Mesendoderm (in vitro differentiated cells): ENCODE results near the gene UACA.

Source experiments
- DNase-seq: peaks from one replicate; pipeline ENCODE4 v3.0.0; 2013
- H2AK5ac ChIP-seq: 2 replicates; pipeline ENCODE4 v1.6.1; 2013; ENCODE audit warnings: low read length, inconsistent platforms
- H2BK120ac ChIP-seq: 2 replicates; pipeline ENCODE4 v1.6.1; 2013; ENCODE audit warnings: low read depth, mild to moderate bottlenecking, low read length, moderate library complexity, mixed read lengths
- H2BK15ac ChIP-seq: replicated peaks from 2 replicates; pipeline ENCODE4 v1.6.1; 2013; ENCODE audit warnings: low read depth, mild to moderate bottlenecking, moderate library complexity
- H2BK5ac ChIP-seq: 2 replicates; pipeline ENCODE4 v1.6.1; 2013; ENCODE audit warnings: low read length, inconsistent platforms
- H3K18ac ChIP-seq: 2 replicates; pipeline ENCODE4 v1.6.1; 2013; ENCODE audit warnings: mild to moderate bottlenecking, low read length, mixed read lengths
- H3K23ac ChIP-seq: one replicate; pipeline ENCODE4 v1.6.1; 2013; ENCODE audit warnings: low read length
- H3K27ac ChIP-seq: 2 replicates; pipeline ENCODE4 v1.5.1; 2013; ENCODE audit warnings: low read depth, mild to moderate bottlenecking, inconsistent platforms, low read length, moderate library complexity
- H3K27me3 ChIP-seq: 2 replicates; pipeline ENCODE4 v1.6.1; 2013; ENCODE audit warnings: low read length, control low read depth, mild to moderate bottlenecking, inconsistent platforms; ENCODE audit not compliant: insufficient read depth, poor library complexity
- H3K36me3 ChIP-seq: 2 replicates; pipeline ENCODE4 v1.6.1; 2013; ENCODE audit warnings: low read length, inconsistent platforms; ENCODE audit not compliant: control insufficient read depth, insufficient read depth
- H3K4ac ChIP-seq: one replicate; pipeline ENCODE4 v1.6.1; 2013; ENCODE audit warnings: low read depth, mild to moderate bottlenecking, low read length, moderate library complexity
- H3K4me1 ChIP-seq: 2 replicates; pipeline ENCODE4 v1.6.1; 2013; ENCODE audit warnings: low read depth, low read length, inconsistent platforms; ENCODE audit not compliant: control insufficient read depth
- H3K4me2 ChIP-seq: 2 replicates; pipeline ENCODE4 v1.6.1; 2013; ENCODE audit warnings: low read length
- H3K4me3 ChIP-seq: 2 replicates; pipeline ENCODE4 v1.5.1; 2013; ENCODE audit warnings: mild to moderate bottlenecking, low read length
- H3K56ac ChIP-seq: one replicate; pipeline ENCODE4 v1.6.1; 2013; ENCODE audit warnings: low read length
- H3K79me1 ChIP-seq: 2 replicates; pipeline ENCODE4 v1.6.1; 2013; ENCODE audit warnings: low read length, inconsistent platforms
- H3K79me2 ChIP-seq: 2 replicates; pipeline ENCODE4 v1.6.1; 2013; ENCODE audit warnings: mild to moderate bottlenecking, low read length; ENCODE audit not compliant: control insufficient read depth, insufficient read depth
- H3K9ac ChIP-seq: 2 replicates; pipeline ENCODE4 v1.6.1; 2013; ENCODE audit warnings: low read length, inconsistent platforms
- H4K5ac ChIP-seq: one replicate; pipeline ENCODE4 v1.6.1; 2013; ENCODE audit warnings: low read length
- H4K8ac ChIP-seq: one replicate; pipeline ENCODE4 v1.6.1; 2013; ENCODE audit warnings: low read depth, mild to moderate bottlenecking, control low read depth, low read length, moderate library complexity
- WGBS: extraction: QIAGEN DNeasy Blood & Tissue Kit; methylation state at CpG from one replicate; pipeline ENCODE4 v1.1.7; 2013; ENCODE audit warnings: low lambda C conversion rate, missing lambda C conversion rate; ENCODE audit not compliant: insufficient coverage; ENCODE audit errors: extremely low coverage; 5-methylcytosine and 5-hydroxymethylcytosine counted together

The UACA gene

DNA sequence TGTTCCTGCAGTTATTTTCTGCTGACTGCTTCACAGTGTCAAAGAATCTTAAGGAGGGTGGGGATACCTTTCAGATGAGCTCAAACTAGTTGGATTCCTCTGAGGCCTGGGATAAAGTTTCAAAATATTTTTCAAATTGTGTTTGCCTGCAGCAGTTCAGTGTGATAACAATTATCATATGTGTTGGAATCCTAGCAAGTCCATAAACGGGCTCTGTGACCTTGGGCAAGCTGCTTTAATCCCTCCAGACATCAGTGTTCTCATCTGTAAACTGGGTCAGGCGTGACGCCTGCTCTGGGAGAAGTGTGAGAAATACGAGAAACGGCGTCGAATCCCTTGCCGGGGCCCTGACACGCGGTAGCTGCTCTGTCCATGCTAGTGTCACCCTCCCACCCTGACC is 153.5 kb downstream of the UACA start:
- Histone ChIP-seq H3K36me3 (no peaks in the 10 kb centered on the region), H3K4me2 (no peak overlapping the region), H3K79me2 (no peaks in the 10 kb centered on the region), H4K5ac (no peak overlapping the region), H3K4me1 (no peaks in the 10 kb centered on the region), H3K18ac (no peak overlapping the region), H3K4me3 (no peak overlapping the region), H2AK5ac (no peak overlapping the region), H2BK5ac (no peak overlapping the region), H3K27ac (no peak overlapping the region), H3K27me3 (no peaks in the 10 kb centered on the region), H4K8ac (no peak overlapping the region), H3K56ac (no peak overlapping the region), H3K23ac (no peak overlapping the region), H3K4ac (no peak overlapping the region), H2BK120ac (no peak overlapping the region), H3K9ac (no peak overlapping the region), H2BK15ac (no peak overlapping the region), H3K79me1 (no peaks in the 10 kb centered on the region)
- WGBS = no CpG with 5 or more reads among the region's 10 CpGs
- no peak for DNase-seq

DNA sequence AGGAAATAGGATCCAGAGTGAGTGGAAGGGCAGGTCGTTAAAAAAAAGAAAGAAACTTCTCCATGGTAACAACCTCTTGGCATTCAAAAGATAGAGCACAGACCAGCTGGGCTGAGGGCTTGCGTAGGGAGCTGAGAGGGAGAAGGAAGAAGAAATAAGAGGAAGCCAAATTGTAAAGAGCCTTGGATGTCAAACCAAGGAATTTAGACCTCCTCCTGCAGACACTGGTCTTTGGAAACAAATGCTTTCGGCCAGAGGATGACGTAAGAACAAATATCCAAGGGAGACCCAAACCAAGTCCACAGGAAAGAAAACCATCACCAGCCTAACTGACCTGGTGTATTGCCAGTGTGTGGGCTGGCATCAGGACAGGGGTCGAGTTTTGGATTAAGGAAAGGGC is 155.2 kb downstream of the UACA start:
- Histone ChIP-seq H3K9ac (no peak overlapping the region), H3K27ac (no peak overlapping the region), H3K79me2 (no peaks in the 10 kb centered on the region), H4K5ac (no peak overlapping the region), H3K36me3 (no peaks in the 10 kb centered on the region), H2BK15ac (no peak overlapping the region), H2BK5ac (no peak overlapping the region), H3K79me1 (no peaks in the 10 kb centered on the region), H4K8ac (no peak overlapping the region), H3K23ac (no peak overlapping the region), H2AK5ac (no peak overlapping the region), H2BK120ac (no peak overlapping the region), H3K27me3 (no peaks in the 10 kb centered on the region), H3K56ac (no peak overlapping the region), H3K18ac (no peak overlapping the region), H3K4me1 (no peaks in the 10 kb centered on the region), H3K4me3 (no peak overlapping the region), H3K4ac (no peak overlapping the region), H3K4me2 (no peak overlapping the region)
- WGBS = no CpG with 5 or more reads among the region's 5 CpGs
- no peak for DNase-seq

DNA sequence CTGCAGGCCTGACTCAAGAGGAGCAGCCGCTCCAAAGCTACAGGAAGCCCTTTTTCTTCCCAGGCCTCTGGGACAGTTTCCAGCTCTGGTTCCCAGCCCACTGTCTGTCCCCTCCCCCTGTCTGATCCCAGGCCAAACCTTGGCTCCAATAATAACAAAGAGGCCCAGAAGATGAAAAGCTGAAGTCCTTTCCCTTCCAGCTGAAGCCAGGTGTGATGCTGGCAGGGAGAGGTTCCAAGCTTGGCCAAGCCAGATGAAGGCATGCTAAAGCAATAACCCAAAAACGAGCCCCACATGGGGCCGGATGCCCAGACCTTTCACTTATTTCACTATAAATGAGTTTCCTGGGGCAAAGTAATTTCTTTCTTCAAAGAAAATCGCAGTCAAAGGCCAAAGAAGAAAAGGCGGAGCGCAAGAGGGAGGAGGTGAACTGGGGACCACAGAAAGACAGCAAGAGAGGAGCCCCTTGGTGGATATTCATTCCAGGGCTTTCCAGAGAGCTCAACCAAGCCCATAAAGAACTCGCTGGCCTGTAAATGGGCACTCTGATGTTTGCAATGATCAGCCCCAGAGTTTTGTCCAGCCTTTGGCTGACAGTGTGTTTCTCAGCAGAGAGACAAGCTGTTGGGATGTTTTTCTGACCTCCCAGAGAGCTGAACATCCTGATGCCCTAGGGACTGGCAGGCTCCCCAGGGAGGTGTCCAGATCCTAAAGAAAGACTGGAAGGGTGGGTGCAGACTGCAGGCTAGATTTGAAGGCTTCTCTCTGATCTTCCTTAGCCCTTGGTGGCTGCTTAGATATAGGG is 157.6 kb downstream of the UACA start:
- H4K8ac ChIP-seq = no peak overlapping the region
- H2BK15ac ChIP-seq = no peak overlapping the region
- H3K27me3 ChIP-seq = no peaks in the 10 kb centered on the region
- no peak overlapping the region for H3K4ac ChIP-seq
- H3K79me2 ChIP-seq = no peaks in the 10 kb centered on the region
- H4K5ac ChIP-seq = no peak overlapping the region
- H3K4me1 ChIP-seq = no peaks in the 10 kb centered on the region
- H3K27ac ChIP-seq = no peak overlapping the region
- no CpG with 5 or more reads among the region's 7 CpGs for WGBS
- H2BK5ac ChIP-seq = no peak overlapping the region
- H3K23ac ChIP-seq = no peak overlapping the region
- no peak overlapping the region for H3K9ac ChIP-seq
- no peaks in the 10 kb centered on the region for H3K36me3 ChIP-seq
- H2AK5ac ChIP-seq = no peak overlapping the region
- no peak for DNase-seq
- no peak overlapping the region for H2BK120ac ChIP-seq
- H3K4me2 ChIP-seq = no peak overlapping the region
- no peak overlapping the region for H3K56ac ChIP-seq
- H3K18ac ChIP-seq = no peak overlapping the region
- H3K79me1 ChIP-seq = no peaks in the 10 kb centered on the region
- no peak overlapping the region for H3K4me3 ChIP-seq

DNA sequence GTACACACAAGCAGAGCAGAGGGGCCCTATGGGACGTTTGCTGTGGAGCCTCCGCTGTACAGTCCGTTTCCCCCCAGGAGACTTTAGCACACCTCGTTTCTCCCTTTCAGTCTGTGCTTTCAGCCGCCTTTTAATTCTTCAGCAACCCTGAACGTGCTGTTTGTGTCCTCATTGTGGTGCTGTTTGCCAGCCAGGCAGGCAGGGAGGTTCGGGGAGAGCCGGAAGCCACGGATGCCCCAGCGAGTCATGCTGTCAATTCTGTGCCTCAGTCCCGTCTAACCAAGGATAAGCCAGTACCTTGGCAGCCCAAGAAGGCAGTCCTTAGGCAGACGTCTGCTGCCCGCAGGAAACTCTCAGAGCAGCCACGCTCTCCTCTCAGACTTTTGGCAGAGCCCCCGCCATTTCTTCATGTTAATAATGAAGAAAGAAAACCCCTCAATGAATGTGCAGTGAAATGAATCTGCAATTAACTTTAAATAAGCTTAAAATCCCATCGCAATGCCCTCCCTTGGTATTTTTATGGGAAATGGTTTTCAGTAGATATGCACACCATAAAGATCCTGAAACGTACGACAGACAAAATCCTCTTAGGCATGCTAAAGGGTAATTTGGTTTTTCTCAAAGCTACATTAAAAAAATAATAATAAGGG is 158.6 kb downstream of the UACA start:
- Histone ChIP-seq H3K4me1 (no peaks in the 10 kb centered on the region), H3K4me3 (no peak overlapping the region), H3K18ac (no peak overlapping the region), H3K4ac (no peak overlapping the region), H4K8ac (no peak overlapping the region), H3K27me3 (no peaks in the 10 kb centered on the region), H2BK5ac (no peak overlapping the region), H2AK5ac (no peak overlapping the region), H3K79me1 (no peaks in the 10 kb centered on the region), H3K4me2 (no peak overlapping the region), H3K56ac (peak overlapping the region; percentile 25), H3K9ac (no peak overlapping the region), H3K79me2 (no peaks in the 10 kb centered on the region), H4K5ac (no peak overlapping the region), H2BK15ac (no peak overlapping the region), H2BK120ac (no peak overlapping the region), H3K27ac (no peak overlapping the region), H3K36me3 (no peaks in the 10 kb centered on the region), H3K23ac (no peak overlapping the region)
- peak; percentile 53 for DNase-seq
- no CpG with 5 or more reads among the region's 18 CpGs for WGBS
